Measurements from ENCODE around the gene PCDHGA9.

GRCh38 chr5:141427783-141428426 lies 25.3 kb downstream of the PCDHGA9 start:
- TF ChIP-seq POLR2A (IDR thresholded peaks at IDR 0.05) (no peak), CTCF (IDR thresholded peaks at IDR 0.05) (no peak)

Data from Peyer's patch (tissue), 4 donors.